ENCODE data around the gene KRTAP12-1.

KRTAP12-1 gene

DNA sequence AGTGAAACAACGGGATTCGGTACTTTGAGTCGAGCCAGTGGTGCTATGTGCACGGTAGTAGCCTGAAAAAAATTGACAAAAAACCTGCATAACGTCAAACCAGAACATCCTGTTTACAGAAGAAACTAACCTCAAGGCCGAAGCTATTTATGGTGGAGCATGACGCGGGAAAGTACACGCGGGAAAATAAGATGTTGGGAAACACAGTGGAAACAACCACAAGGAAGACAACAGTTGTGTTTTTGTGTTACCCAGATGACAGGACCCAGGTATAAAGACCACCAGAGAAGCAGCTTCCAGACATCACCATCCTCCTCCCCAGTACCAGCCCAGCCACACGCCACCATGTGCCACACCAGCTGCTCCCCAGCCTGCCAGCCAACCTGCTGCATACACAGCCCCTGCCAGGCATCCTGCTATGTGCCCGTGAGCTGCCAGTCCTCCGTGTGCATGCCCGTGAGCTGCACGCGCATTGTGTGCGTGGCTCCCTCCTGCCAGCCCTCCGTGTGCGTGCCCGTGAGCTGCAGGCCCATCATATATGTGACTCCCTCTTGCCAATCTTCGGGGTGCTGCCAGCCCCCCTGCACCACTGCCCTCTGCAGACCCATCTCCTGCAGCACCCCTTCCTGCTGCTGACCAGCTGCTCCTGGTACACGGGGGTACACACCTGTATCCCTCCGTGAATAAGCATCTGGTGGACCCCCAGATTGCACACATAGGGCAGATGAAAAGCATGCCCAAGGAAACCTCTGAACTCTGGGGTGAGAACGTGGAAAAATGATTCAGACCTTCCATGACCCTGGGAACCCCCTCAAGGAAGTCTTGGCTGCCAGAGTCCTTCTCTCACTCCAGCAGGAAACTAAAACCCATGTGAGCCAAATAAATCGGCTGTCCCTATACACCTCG, 24.1 kb downstream of the KRTAP12-1 start, which contains the start of gene KRTAP12-3:
Gene KRTAP12-3 (plus strand): TSS at position 298 of the 906 bp plus-strand sequence. CDS start 48 bp downstream, at position 346.
- no peak for TF ChIP-seq RARB (CRISPR knock-in tag; IDR thresholded peaks at IDR 0.05)
- TF ChIP-seq ESRRG (CRISPR knock-in tag; IDR thresholded peaks at IDR 0.05) = no peak
- TF ChIP-seq ZFP3 (CRISPR knock-in tag; IDR thresholded peaks at IDR 0.05) = no peak
- TF ChIP-seq ISL1 (CRISPR knock-in tag; IDR thresholded peaks at IDR 0.05) = no peak
- no peak for TF ChIP-seq OSR1 (CRISPR knock-in tag; IDR thresholded peaks at IDR 0.05)
- no peak for TF ChIP-seq POU6F1 (CRISPR knock-in tag; IDR thresholded peaks at IDR 0.05; ENCODE audit: borderline replicate concordance, low read depth)
- no peak for ATAC-seq

DNA sequence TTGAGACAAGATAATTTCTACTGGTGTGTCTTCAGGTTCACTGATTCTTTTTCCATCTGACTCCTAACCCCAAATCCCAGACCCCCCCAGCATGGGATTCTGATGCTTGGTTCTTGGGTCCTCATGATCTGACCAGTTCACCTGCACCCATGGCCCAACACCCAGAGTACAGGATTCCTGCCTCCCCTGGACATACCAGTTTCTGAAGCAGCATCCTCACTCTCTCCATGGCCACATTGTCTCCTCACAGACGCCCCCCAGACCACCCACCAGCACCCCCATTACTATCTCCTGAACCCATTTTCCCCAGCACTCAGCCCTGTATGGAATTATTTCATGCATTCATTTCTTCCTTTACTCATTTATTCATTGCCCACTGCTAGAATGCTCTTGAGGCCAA, 25.1 kb downstream of the KRTAP12-1 start:
- TF ChIP-seq ZNF8 (CRISPR knock-in tag; IDR thresholded peaks at IDR 0.05) (no peak), BACH2 (CRISPR knock-in tag; IDR thresholded peaks at IDR 0.05; ENCODE audit: borderline replicate concordance) (no peak), OSR1 (CRISPR knock-in tag; IDR thresholded peaks at IDR 0.05) (no peak), POU6F1 (CRISPR knock-in tag; IDR thresholded peaks at IDR 0.05; ENCODE audit: borderline replicate concordance, low read depth) (no peak), ZNF565 (CRISPR knock-in tag; conservative IDR thresholded peaks at IDR 0.05; ENCODE audit: low read depth) (no peak), PPARA (CRISPR knock-in tag; IDR thresholded peaks at IDR 0.05; ENCODE audit: borderline replicate concordance) (no peak), PATZ1 (CRISPR knock-in tag; IDR thresholded peaks at IDR 0.05; ENCODE audit: borderline replicate concordance) (no peak), ZNF70 (CRISPR knock-in tag; IDR thresholded peaks at IDR 0.05) (no peak), ESRRG (CRISPR knock-in tag; IDR thresholded peaks at IDR 0.05) (no peak), ZFP30 (CRISPR knock-in tag; IDR thresholded peaks at IDR 0.05) (no peak), TSHZ2 (CRISPR knock-in tag; IDR thresholded peaks at IDR 0.05) (no peak), CREB5 (CRISPR knock-in tag; IDR thresholded peaks at IDR 0.05; ENCODE audit: low read depth) (no peak), TOX (CRISPR knock-in tag; IDR thresholded peaks at IDR 0.05; ENCODE audit: borderline replicate concordance) (no peak), GLIS3 (CRISPR knock-in tag; IDR thresholded peaks at IDR 0.05) (no peak)
- ATAC-seq = no peak

GRCh38 chr21:44654576-44655175, 27.3 kb downstream of the KRTAP12-1 start, which contains the start of gene KRTAP12-4:
TSS of gene KRTAP12-4 (minus strand) at chr21:44654659. CDS start at chr21:44654614, 45 bp downstream.
- TF ChIP-seq TOX (CRISPR knock-in tag; IDR thresholded peaks at IDR 0.05; ENCODE audit: borderline replicate concordance) = no peak
- no peak for TF ChIP-seq ZFP30 (CRISPR knock-in tag; IDR thresholded peaks at IDR 0.05)
- no peak for ATAC-seq

All from SK-N-SH treated with all-trans-retinoic acid at 6 μM for 48 hours (cell line).